HG03378 (cell line): Measurements from ENCODE around the gene MMD.
"Not testable (repeated sequence)": the region's sequence is repeated elsewhere in the genome, so short reads cannot be mapped to it uniquely, and the experiment has no call there.

Experiments used
- ATAC-seq: cut with Tn5 transposase; IDR thresholded peaks from one replicate; pipeline ENCODE4 v1.9.1; 2021; ENCODE audit warnings: mild to moderate bottlenecking, moderate library complexity; ENCODE audit not compliant: unreplicated experiment

The MMD gene

GRCh38 chr17:55395803-55396505 is 25.7 kb downstream of the MMD start:
- no peak for ATAC-seq

DNA sequence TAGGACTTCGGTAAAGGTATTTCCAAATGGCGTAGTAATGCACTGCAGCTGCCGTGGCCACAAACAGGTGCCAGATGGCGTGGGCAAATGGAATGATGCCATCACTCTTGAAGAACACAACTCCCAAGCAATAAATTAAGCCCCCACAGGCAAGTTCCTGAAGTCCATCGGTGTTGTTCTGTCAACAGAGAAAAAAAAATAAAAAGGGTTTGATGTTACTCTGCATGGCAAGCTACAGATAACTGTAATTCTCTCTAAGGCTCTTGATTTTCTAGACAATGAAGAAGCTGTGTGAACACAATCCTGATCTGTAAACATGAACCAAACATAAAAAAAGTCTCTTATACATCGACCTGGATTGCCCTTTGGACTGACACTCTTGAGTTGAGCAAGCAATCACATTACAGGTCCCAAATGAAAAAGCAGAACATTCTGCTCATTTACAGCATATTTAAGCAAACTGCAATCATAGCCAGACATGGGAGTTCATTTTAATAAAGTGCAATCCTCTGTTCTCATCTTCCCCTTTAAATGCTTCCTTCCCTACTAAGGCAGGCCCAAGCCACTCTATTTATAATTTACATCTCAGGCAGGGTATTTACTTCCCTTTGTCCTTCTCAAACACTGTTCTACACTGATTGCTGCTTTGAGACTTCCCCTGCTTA is 27.1 kb downstream of the MMD start:
- ATAC-seq = no peak

GRCh38 chr17:55391764-55392467 is 29.7 kb downstream of the MMD start:
- no peak for ATAC-seq

- no peak for ATAC-seq
Measured at GRCh38 chr17:55391244-55391757, 30.3 kb downstream of the MMD start.

DNA sequence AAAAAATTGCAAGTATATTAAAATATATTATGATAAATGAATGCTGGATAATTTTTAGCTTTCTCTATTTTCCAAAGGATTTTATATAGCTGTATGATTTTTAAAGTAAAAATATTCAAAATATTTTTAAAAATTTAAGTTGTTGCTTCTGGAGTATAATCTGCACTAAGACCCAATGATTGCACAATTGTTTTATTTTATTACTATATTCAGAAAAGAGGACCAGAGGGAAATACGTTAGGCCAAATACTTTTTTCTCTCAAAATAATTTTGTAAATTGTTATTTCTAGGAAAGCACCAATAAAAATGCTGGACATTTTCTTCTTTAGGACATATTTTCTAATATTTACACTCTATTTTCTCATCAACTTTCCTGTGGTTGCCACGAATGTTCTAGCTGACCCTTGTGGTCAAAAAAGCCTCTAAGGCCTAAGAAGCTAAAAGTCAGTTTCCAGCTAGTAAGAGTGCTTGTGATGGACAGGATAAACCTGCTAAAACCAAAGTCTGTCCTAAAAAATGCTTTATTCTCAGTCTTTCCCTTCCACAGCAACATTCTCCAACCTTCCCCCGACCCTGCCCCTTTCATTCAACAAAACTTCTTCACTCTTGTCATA is 31.2 kb downstream of the MMD start:
- ATAC-seq = no peak

- ATAC-seq = not testable (repeated sequence)
Measured at GRCh38 chr17:55389715-55390114, 31.9 kb downstream of the MMD start.

GRCh38 chr17:55388842-55389241 is 32.8 kb downstream of the MMD start:
- ATAC-seq = no peak

DNA sequence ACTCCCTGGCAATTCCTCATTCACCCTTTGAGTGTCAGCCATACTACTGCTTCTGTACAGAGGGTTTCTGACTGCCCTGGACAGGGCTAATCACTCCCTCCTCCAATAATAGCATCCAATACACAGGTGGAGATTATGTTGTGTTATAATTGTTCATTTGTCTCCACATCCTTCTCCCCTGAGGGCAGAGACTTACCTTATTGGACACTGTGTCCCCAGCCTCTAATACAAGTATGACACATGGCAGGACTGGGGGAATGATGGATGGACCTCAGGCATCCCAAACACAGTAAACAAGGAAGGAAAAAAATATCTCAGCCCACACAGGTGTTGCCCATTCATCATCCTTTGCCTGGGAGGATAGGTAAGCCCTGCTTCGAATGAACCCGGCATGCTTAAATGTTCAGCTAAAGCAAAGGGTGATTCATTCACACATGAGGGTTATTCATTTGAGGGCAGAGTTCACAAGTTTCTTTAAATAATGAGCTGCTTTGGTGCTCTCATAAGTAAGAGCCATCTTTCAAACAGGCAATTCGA is 34.8 kb downstream of the MMD start:
- ATAC-seq = no peak

DNA sequence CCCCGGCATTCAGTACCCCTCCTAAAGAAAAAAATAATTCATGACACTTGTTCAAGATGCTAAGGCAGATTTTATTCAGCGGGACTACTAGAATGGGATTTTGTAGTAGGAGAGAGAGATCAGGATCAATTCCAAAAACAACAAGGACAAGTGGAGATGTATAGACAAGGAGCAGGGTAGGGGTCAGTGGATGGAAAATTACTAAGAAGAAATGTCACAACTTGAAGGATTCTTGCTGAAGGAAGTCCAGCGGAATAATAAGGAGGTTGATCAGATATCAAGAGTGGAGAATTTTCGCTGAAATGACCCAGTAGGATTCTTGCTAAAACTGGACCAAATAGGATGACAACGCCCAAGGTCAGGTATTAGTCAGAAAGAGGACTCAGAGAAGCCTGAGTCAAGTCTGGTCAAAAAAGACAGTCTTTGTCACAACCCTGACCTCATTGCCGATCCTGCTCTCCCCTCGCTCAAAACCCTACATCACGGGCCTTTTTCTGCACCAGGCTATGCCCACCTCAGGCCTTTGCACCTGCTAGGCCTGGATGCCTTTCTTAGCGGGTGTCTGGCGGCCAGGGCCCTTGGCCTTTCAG is 36.9 kb downstream of the MMD start:
- no peak for ATAC-seq

DNA sequence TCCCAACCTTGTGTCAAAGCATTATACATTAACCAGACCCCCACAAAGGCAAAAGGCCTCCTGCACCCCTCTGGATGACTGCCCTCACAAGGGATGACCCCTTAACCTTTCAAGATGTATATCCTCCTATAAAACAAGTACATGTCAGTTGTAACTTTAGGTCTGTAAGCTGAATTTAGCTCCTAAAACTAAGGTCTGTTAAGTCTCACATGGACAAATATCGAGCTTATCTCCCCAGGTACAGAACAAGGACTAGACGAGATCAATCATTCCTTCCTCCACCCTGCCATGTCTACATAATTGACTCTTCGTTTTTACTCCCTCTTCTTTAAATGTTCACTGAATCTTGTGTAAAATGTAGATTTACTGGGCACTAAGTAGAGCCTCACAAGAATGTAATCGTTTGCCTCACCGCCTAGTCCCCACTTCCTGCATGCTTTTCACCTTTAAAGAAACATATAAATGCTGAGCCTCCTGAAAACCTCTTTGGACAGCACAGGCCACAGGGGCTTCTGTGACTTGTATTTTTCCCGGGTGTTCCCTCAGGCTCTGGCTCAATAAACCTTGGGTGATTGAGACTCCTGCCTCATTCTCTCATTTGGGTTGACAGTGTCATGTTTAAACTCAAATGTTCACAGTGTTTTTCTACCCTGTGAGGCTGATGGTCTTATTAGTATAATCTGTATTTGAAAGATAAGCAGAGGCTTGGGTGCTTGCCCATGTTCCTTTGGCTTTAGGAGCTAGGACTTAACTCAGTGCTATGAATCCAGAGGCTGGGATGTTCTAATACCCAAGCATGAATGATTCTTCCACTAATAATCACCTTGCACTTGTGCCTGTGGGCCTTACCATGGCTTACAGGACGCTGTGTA is 37.6 kb downstream of the MMD start:
- no peak for ATAC-seq

DNA sequence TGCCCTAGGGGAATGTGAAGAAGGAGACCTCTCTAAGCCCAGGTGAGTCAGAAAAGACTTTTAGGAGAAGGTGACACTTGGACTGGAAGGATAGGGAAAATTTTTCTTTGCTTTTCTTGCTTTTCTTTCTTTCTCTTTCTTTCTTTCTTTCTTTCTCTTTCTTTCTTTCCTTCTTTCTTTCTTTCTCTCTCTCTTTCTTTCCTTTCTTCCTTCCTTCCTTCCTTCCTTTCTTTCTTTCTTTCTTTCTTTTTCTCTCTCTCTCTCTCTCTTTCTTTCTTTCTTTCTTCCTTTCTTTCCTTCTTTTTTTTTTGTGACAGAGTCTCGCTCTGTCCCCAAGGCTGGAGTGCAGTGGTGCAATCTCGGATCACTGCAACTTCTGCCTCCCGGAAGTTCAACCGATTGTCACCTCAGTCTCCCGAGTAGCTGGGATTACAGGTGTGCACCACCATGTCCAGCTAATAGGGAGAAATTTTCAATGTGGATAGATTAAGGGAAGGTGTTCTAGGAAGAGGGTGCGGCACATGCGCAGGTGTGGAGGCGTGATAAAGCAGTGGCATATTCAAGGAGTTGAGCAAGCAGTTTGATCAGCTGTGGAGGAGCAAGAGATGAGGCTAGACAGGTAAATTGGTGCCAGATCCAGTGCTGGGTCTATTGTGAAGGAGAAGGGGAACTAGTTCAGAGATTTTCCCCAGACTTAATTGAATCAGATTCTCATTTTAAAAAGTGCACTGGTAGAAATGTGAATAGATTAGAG is 40.4 kb downstream of the MMD start:
- no peak for ATAC-seq

DNA sequence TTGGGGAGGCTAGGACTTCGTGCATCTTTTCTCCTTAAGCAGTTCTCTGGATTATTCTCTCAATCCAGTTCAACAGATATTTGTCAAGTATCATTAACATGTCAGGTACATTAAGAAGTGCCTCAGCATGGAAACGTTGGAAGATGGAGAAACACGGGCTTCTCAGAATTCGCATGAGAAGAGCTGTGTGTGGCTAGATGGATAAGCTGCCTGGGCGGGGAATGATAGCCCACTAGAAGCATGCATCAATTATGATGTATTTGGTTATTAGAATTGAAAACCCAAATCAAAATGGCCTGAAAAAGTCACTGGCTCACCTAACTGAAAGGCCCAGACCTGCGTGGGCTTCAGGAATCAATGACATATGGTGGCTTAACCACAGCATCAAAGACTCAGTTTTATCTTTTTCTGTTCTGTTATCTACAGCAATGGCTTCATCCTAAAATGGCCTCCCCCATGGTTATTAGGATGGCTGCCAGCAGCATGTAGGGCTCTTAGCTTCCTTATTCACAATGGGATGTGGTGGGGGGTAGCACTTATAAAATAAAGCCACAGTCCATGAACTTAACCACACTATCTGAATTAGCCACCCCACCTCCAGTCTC is 43.9 kb downstream of the MMD start:
- no peak for ATAC-seq

DNA sequence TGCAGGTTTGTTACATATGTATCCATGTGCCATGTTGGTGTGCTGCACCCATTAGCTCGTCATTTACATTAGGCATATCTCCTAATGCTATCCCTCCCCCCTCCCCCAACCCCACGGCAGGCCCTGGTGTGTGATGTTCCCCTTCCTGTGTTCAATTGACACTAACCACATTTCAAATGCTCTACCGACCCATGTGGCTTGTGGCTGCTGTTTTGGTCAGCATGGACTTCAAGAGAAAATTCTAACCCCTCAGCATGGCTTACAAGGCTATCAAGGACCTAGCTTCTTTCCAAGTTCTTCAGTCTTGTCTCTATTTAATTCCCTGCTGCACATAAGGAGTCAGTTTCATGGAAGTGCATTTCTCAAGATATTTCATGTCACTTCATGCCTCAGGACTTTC is 52.9 kb downstream of the MMD start:
- no peak for ATAC-seq

GRCh38 chr17:55366020-55366481 is 55.6 kb downstream of the MMD start:
- no peak for ATAC-seq

GRCh38 chr17:55363033-55363432 is 58.6 kb downstream of the MMD start:
- no peak for ATAC-seq

- no peak for ATAC-seq
Measured at GRCh38 chr17:55360971-55361370, 60.7 kb downstream of the MMD start.

DNA sequence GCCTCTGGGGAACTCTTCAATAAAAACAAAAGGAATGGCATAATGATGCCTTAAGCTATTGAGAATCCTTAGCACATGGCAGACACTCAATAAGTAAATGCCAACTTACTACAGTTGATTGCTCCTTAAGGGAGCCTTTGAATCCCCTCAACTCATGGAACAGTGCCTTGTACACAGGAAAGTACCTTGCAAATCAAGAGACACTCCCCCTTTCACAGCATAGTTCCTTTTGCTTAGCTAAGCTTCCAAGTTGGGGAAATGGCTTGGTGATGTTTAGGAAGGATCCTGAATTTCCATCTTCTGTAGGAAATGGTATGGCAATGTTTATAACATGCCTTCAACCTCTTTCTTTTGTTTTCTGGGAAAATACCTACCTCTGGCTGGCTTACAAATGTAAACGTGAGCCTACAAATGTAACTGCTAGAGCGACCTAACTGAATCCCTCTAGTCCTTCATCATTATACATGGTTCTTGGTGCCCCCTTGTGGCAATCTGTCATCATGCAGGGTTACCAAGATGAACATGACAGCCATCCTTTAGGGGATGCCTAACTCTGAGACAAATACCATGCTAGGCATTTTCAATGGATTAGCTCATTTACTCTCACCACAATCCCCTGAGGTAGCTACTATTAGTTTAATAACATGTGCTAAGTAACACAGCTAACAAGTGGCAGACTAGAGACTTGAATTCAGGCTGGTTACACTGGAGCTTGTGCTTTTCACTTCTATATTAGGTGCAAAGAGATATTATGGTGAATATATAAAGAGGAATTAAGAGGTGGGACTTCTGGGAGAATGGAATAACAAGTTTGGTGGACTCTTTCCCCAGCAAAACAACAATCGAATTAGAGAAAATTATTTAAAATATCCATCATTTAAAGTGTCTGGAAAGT is 65.0 kb downstream of the MMD start:
- peak; percentile 95 for ATAC-seq

GRCh38 chr17:55354941-55355340 is 66.7 kb downstream of the MMD start:
- ATAC-seq = no peak
